HS-27A (cell line): Measurements from ENCODE around the gene KAZN.

Experiments used
- DNase-seq: peaks from one replicate; pipeline ENCODE4 v3.0.0-alpha.2; 2012; ENCODE audit warnings: low read depth, missing footprints

Gene KAZN

GRCh38 chr1:15145327-15145726 lies 546.8 kb downstream of the KAZN start:
- DNase-seq, result no peak

- DNase-seq, result no peak
These were observed 547.7 kb downstream of the KAZN start for GRCh38 chr1:15146142-15146680.

GRCh38 chr1:15146971-15147376 lies 548.5 kb downstream of the KAZN start:
- no peak for DNase-seq

GRCh38 chr1:15148004-15148403 lies 549.5 kb downstream of the KAZN start:
- no peak for DNase-seq

GRCh38 chr1:15148475-15148874 lies 550.0 kb downstream of the KAZN start:
- no peak for DNase-seq

GRCh38 chr1:15148941-15149340 lies 550.5 kb downstream of the KAZN start:
- DNase-seq, result no peak

GRCh38 chr1:15150376-15150775 lies 551.9 kb downstream of the KAZN start:
- no peak for DNase-seq

GRCh38 chr1:15151377-15151806 lies 552.9 kb downstream of the KAZN start:
- DNase-seq, result no peak

- no peak for DNase-seq
These were observed 553.4 kb downstream of the KAZN start for GRCh38 chr1:15151871-15152270.

GRCh38 chr1:15152318-15153183 lies 554.1 kb downstream of the KAZN start:
- DNase-seq, result peak; percentile 56

GRCh38 chr1:15153184-15153841 lies 554.8 kb downstream of the KAZN start, which contains the start of gene TMEM51:
Gene TMEM51, plus strand, starts transcription at chr1:15153747. Its CDS starts 61,341 bp downstream, at chr1:15215088.
- DNase-seq, result no peak

- peak; percentile 36 for DNase-seq
These were observed 555.5 kb downstream of the KAZN start for GRCh38 chr1:15153842-15154479.

- DNase-seq, result no peak
These were observed 556.1 kb downstream of the KAZN start for GRCh38 chr1:15154480-15155036.

GRCh38 chr1:15155191-15155590 lies 556.7 kb downstream of the KAZN start:
- DNase-seq, result no peak

- DNase-seq, result no peak
These were observed 557.6 kb downstream of the KAZN start for GRCh38 chr1:15155888-15156741.

- DNase-seq, result no peak
These were observed 558.4 kb downstream of the KAZN start for GRCh38 chr1:15156807-15157380.

- DNase-seq, result no peak
These were observed 559.3 kb downstream of the KAZN start for GRCh38 chr1:15157524-15158399.

GRCh38 chr1:15158506-15159165 lies 560.2 kb downstream of the KAZN start:
- DNase-seq, result no peak

GRCh38 chr1:15159166-15159555 lies 560.7 kb downstream of the KAZN start:
- no peak for DNase-seq
